ENCODE data around the gene ADD1. TPM values are rescaled to one million over a fixed set of nuclear protein-coding genes. Genes with fewer than 3 reads are reported as not detected.

ADD1 gene
- total RNA-seq, 1 experiment from 2014 or later = 181 TPM

DNA sequence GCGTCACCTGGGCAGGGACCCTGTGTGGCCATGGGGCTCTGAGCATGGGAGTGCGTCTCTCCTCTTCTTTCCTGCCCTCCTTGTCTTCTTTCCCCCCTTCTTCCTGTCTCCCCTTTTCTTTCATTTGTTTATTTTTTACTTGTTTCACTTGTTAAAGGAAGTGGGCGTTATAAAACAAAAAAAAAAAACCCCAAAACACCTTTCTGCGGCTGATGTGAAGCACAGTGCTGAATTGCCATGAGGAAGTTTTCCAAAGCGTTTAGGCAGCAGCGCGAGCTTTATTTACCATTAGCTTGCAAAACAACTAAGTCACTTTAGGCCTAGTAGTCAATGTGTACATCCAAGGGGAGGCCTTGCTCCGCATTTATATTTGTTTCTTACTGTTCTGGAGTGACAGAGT lies 62.6 kb downstream of the ADD1 start:
- H4K20me1 ChIP-seq (ENCODE audit: insufficient read depth) = no peaks in the 10 kb centered on the region
- H3K9me2 ChIP-seq (ENCODE audit: insufficient read depth) = no peaks in the 10 kb centered on the region
- no peaks in the 10 kb centered on the region for H3K36me3 ChIP-seq (ENCODE audit: low read depth)
- H2AFZ ChIP-seq = no peak overlapping the region
- POLR2A ChIA-PET (ENCODE audit: unreplicated experiment) = no interaction called here
- no peak overlapping the region for H3K4me3 ChIP-seq
- TF ChIP-seq, protein P1, sequence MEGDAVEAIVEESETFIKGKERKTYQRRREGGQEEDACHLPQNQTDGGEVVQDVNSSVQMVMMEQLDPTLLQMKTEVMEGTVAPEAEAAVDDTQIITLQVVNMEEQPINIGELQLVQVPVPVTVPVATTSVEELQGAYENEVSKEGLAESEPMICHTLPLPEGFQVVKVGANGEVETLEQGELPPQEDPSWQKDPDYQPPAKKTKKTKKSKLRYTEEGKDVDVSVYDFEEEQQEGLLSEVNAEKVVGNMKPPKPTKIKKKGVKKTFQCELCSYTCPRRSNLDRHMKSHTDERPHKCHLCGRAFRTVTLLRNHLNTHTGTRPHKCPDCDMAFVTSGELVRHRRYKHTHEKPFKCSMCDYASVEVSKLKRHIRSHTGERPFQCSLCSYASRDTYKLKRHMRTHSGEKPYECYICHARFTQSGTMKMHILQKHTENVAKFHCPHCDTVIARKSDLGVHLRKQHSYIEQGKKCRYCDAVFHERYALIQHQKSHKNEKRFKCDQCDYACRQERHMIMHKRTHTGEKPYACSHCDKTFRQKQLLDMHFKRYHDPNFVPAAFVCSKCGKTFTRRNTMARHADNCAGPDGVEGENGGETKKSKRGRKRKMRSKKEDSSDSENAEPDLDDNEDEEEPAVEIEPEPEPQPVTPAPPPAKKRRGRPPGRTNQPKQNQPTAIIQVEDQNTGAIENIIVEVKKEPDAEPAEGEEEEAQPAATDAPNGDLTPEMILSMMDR (conservative IDR thresholded peaks at IDR 0.05) = no peak
- no peak for TF ChIP-seq EZH2 (IDR thresholded peaks at IDR 0.05; ENCODE audit: low read depth)
- DNase-seq = no peak
- intact Hi-C loops (cut with micrococcal nuclease; ENCODE audit: unreplicated experiment) = no loop called here
- no peaks in the 10 kb centered on the region for H3K4me1 ChIP-seq (replicated peaks; ENCODE audit: insufficient read depth)
- H3K79me2 ChIP-seq (ENCODE audit: low read depth) = no peaks in the 10 kb centered on the region
- H3K9me3 ChIP-seq (ENCODE audit: insufficient read depth, low read depth) = no peaks in the 10 kb centered on the region
- no peaks in the 10 kb centered on the region for H3F3A ChIP-seq (ENCODE audit: insufficient read depth, low read depth)
- H3K27ac ChIP-seq = no peak overlapping the region
- no peak overlapping the region for H3K4me2 ChIP-seq
- CTCF ChIA-PET = no interaction called here
- no peaks in the 10 kb centered on the region for H3K27me3 ChIP-seq (ENCODE audit: insufficient read depth, low read depth)
- no TSS peak for BruUV-seq (replicated peaks)

DNA sequence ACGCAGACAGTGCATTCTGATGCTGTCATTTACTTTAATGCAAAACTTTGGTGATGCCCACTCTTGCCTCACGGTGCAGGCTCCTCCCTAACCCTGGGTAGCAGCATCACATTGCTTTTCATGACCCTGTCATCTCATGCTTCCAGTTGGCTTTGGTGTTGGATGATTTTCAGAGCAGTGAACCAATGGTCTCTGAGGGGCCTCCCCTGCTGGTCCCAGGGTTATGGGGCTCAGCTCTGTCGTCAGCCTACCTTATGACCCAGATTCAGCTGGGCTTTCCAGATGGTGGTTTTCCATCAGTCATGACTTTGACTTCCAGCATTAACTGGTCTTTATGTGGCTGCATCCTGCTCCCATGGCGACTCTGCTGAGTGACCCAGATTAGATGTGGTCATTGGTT lies 63.6 kb downstream of the ADD1 start:
- no TSS peak for BruUV-seq (replicated peaks)
- H3K4me3 ChIP-seq = no peak overlapping the region

DNA sequence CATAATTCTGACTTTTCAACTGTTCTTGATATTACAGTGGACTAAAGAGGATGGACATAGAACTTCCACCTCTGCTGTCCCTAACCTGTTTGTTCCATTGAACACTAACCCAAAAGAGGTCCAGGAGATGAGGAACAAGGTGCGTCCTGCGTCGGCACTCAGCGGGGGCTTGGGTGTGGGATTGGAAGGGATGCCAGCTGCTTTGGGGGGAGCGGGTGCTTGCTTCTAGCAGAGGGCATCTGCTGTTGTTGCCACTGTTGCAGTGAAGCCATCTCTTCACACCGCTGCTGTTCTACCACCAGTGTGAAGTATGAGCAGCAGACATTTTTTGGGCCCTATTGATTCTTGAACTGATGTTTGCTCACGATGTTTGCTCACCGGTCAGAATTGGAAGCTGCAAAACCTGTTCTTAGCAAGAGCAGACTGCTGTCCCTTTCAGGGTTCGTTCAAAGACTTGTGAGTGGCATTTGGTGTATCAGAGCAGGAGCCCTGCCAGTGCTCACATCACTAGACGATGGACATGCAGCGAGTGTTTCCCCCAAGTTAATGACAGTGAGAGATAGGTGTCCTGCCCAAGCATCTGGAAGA lies 64.2 kb downstream of the ADD1 start:
- H3K4me3 ChIP-seq = no peak overlapping the region
- ChIA-PET POLR2A (ENCODE audit: unreplicated experiment) (no interaction called here), CTCF (no interaction called here)
- peak in 1 of 2 experiments; percentile 40 for DNase-seq
- BruUV-seq (replicated peaks) = no TSS peak
- H3K79me2 ChIP-seq (ENCODE audit: low read depth) = no peaks in the 10 kb centered on the region
- no peaks in the 10 kb centered on the region for H3K9me3 ChIP-seq (ENCODE audit: insufficient read depth, low read depth)
- intact Hi-C loops (cut with micrococcal nuclease; ENCODE audit: unreplicated experiment) = no loop called here
- no peak overlapping the region for H3K4me2 ChIP-seq
- no peaks in the 10 kb centered on the region for H4K20me1 ChIP-seq (ENCODE audit: insufficient read depth)
- no peaks in the 10 kb centered on the region for H3K36me3 ChIP-seq (ENCODE audit: low read depth)
- no peaks in the 10 kb centered on the region for H3K4me1 ChIP-seq (replicated peaks; ENCODE audit: insufficient read depth)
- no peak for TF ChIP-seq EZH2 (IDR thresholded peaks at IDR 0.05; ENCODE audit: low read depth)
- TF ChIP-seq, protein P1 (conservative IDR thresholded peaks at IDR 0.05) = no peak
- H2AFZ ChIP-seq = no peak overlapping the region
- H3K9me2 ChIP-seq (ENCODE audit: insufficient read depth) = no peaks in the 10 kb centered on the region
- H3K27ac ChIP-seq = no peak overlapping the region
- no peaks in the 10 kb centered on the region for H3F3A ChIP-seq (ENCODE audit: insufficient read depth, low read depth)
- H3K27me3 ChIP-seq (ENCODE audit: insufficient read depth, low read depth) = no peaks in the 10 kb centered on the region

More for the DNA sequence above, 63.6 kb downstream of the ADD1 start:
- H3K9me2 ChIP-seq (ENCODE audit: insufficient read depth) = no peaks in the 10 kb centered on the region
- ChIA-PET CTCF (no interaction called here), POLR2A (ENCODE audit: unreplicated experiment) (no interaction called here)
- DNase-seq = no peak
- no peak overlapping the region for H3K4me2 ChIP-seq
- no peaks in the 10 kb centered on the region for H3F3A ChIP-seq (ENCODE audit: insufficient read depth, low read depth)
- H3K27me3 ChIP-seq (ENCODE audit: insufficient read depth, low read depth) = no peaks in the 10 kb centered on the region
- TF ChIP-seq, protein P1 (conservative IDR thresholded peaks at IDR 0.05) = no peak
- TF ChIP-seq EZH2 (IDR thresholded peaks at IDR 0.05; ENCODE audit: low read depth) = no peak
- no peaks in the 10 kb centered on the region for H3K9me3 ChIP-seq (ENCODE audit: insufficient read depth, low read depth)
- no peaks in the 10 kb centered on the region for H4K20me1 ChIP-seq (ENCODE audit: insufficient read depth)
- H3K4me1 ChIP-seq (replicated peaks; ENCODE audit: insufficient read depth) = no peaks in the 10 kb centered on the region
- intact Hi-C loops (cut with micrococcal nuclease; ENCODE audit: unreplicated experiment) = no loop called here
- no peak overlapping the region for H3K27ac ChIP-seq
- no peaks in the 10 kb centered on the region for H3K36me3 ChIP-seq (ENCODE audit: low read depth)
- no peaks in the 10 kb centered on the region for H3K79me2 ChIP-seq (ENCODE audit: low read depth)
- H2AFZ ChIP-seq = no peak overlapping the region
